Transverse colon (tissue), 4 donors: ENCODE results near the gene PIEZO2. TPM values are rescaled to one million over a fixed set of nuclear protein-coding genes. Genes with fewer than 3 reads are reported as not detected.

Source experiments
- DNase-seq: peaks from one replicate; pipeline ENCODE4 v3.0.0-alpha.2; 2019
- H3K27ac ChIP-seq, 4 donors: fragments of 200-600 bp; sonication (generic); 2 replicates each; pipeline ENCODE4 v1.5.1; 2016 to 2018; ENCODE audit warnings: inconsistent platforms in 4 of 4
- H3K27me3 ChIP-seq: fragments of 200-600 bp; sonication (generic); 2 replicates; pipeline ENCODE4 v1.5.1; 2017; ENCODE audit warnings: inconsistent platforms
- H3K36me3 ChIP-seq, 4 donors: fragments of 200-600 bp; sonication (generic); 2 replicates each; pipeline ENCODE4 v1.5.1; 2017 to 2019; ENCODE audit warnings: inconsistent platforms in 4 of 4
- H3K4me1 ChIP-seq, 4 donors: fragments of 200-600 bp; sonication (generic); 2 replicates each; pipeline ENCODE4 v1.5.1; 2017 to 2020; ENCODE audit warnings: inconsistent platforms in 4 of 4
- H3K4me3 ChIP-seq, 4 donors: fragments of 200-600 bp; sonication (generic); 1 replicate in 1 of 4; 2 replicates in 3 of 4; pipeline versions ENCODE4 v1.5.1 to v1.6.1; 2017 to 2019; ENCODE audit warnings: inconsistent platforms in 4 of 4
- H3K9me3 ChIP-seq, 2 donors: fragments of 200-600 bp; sonication (generic); 2 replicates each; pipeline ENCODE4 v1.5.1; 2017 to 2019; ENCODE audit warnings: inconsistent platforms in 2 of 2
- CTCF ChIP-seq, 5 experiments: fragments of 200-600 bp in 3 of 5; fragments of 450-650 bp in 2 of 5; sonication (generic) in 3 of 5; IDR thresholded peaks; 1 replicate in 2 of 5; 2 replicates in 3 of 5; pipeline ENCODE4 v1.5.1; 2016 to 2017; ENCODE audit warnings: antibody characterized with exemption in 5 of 5, inconsistent platforms in 3 of 5, mild to moderate bottlenecking in 2 of 5, moderate library complexity in 1 of 5
- EP300 ChIP-seq: sonication (generic); formaldehyde crosslinking; IDR thresholded peaks from one replicate; pipeline ENCODE4 v1.6.1; 2017; ENCODE audit warnings: antibody characterized with exemption, low read depth
- POLR2A ChIP-seq: fragments of 450-650 bp; IDR thresholded peaks from one replicate; pipeline ENCODE4 v1.6.1; 2016; ENCODE audit warnings: antibody characterized with exemption, mild to moderate bottlenecking, moderate library complexity
- POLR2AphosphoS5 ChIP-seq, 3 donors: sonication (generic); formaldehyde crosslinking; IDR thresholded peaks; one replicate each; pipeline ENCODE4 v1.6.1; 2016; ENCODE audit warnings: antibody characterized with exemption in 3 of 3
- whole genome bisulfite sequencing, 2 donors: methylation state at CpG; one replicate each; pipeline ENCODE4 v1.1.5; 2018; ENCODE audit warnings: low coverage in 1 of 2; 5-methylcytosine and 5-hydroxymethylcytosine counted together
- in situ Hi-C, 4 donors: fragments of 200-750 bp; cut with MboI; loops; one replicate each; pipeline versions ENCODE4 v1.15.0 to v1.15.1; 2017; ENCODE audit warnings: low sequenced_read_pairs in 3 of 4, low pct_ligation_motif_present in 1 of 4, low pct_unique_long_range_greater_than_20kb in 1 of 4
- intact Hi-C: fragments of 100-400 bp; cut with DNase I; formaldehyde crosslinking; loops from one replicate; pipeline ENCODE4 v1.15.1; 2023; ENCODE audit warnings: low total_unique reads
- total RNA-seq, 4 donors: library from RNA; depleted of rRNA; stranded (reverse); fragments of >200 nt; gene quantifications; one replicate each; pipeline ENCODE4 v1.1.0, GENCODE V29; 2016

The PIEZO2 gene
- total RNA-seq, 4 donors from 2014 or later: 2.9 to 7.5 (median 4.5) TPM

GRCh38 chr18:10726198-10727068 lies 422.9 kb downstream of the PIEZO2 start:
- no peaks in the 10 kb centered on the region for H3K9me3 ChIP-seq
- in situ Hi-C loops: no loop called here
- no peak overlapping the region for H3K27ac ChIP-seq
- TF ChIP-seq CTCF (IDR thresholded peaks at IDR 0.05): no peak
- no peak for TF ChIP-seq EP300
- no peak for TF ChIP-seq POLR2AphosphoS5 (IDR thresholded peaks at IDR 0.05)
- H3K27me3 ChIP-seq: no peaks in the 10 kb centered on the region
- 74% methylated on average over 49 of the region's 67 CpGs; no CpG with 5 or more reads in 1 of the 2 donors for WGBS, 2 donors
- intact Hi-C loops: no loop called here
- DNase-seq: no peak
- no peaks in the 10 kb centered on the region for H3K36me3 ChIP-seq
- H3K4me3 ChIP-seq: no peak overlapping the region
- no peaks in the 10 kb centered on the region for H3K4me1 ChIP-seq

- TF ChIP-seq POLR2AphosphoS5 (IDR thresholded peaks at IDR 0.05) (no peak), EP300 (no peak), CTCF (IDR thresholded peaks at IDR 0.05) (no peak)
- H3K4me1 ChIP-seq: no peaks in the 10 kb centered on the region
- in situ Hi-C loops (no loop called here), intact Hi-C loops (no loop called here)
- H3K27me3 ChIP-seq: no peaks in the 10 kb centered on the region
- DNase-seq: no peak
- no peaks in the 10 kb centered on the region for H3K36me3 ChIP-seq
- 81% methylated on average over 13 of the region's 18 CpGs; no CpG with 5 or more reads in 1 of the 2 donors for WGBS, 2 donors
- H3K9me3 ChIP-seq: no peaks in the 10 kb centered on the region
- H3K27ac ChIP-seq: no peak overlapping the region
- no peak overlapping the region for H3K4me3 ChIP-seq
Observed at GRCh38 chr18:10724666-10725065, 424.7 kb downstream of the PIEZO2 start.

DNA sequence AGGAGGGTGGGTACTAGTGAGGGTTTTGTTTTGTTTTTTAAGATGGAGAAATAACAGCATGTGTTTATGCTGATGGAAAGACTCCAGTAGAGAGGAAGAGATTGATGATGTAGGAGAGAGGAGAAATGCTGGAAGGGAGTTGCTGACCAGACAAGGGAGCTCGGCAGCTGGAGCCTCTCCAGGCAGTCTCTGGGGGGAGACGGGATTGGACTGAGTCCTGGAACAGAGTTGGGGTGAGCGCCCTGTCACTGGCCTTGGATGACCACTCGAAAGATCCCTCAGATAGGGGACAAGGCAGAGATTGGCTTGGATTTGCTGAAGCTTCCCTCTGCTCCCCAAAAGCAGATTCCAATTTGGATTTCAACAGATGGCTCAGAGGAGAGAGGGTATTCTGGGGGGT lies 425.9 kb downstream of the PIEZO2 start:
- intact Hi-C loops: no loop called here
- WGBS, 2 donors: 77% methylated on average over 4 of the region's 4 CpGs; no CpG with 5 or more reads in 1 of the 2 donors
- in situ Hi-C loops: no loop called here
- Histone ChIP-seq H3K27ac (no peak overlapping the region), H3K9me3 (no peaks in the 10 kb centered on the region), H3K4me1 (no peaks in the 10 kb centered on the region), H3K27me3 (no peaks in the 10 kb centered on the region), H3K4me3 (no peak overlapping the region), H3K36me3 (no peaks in the 10 kb centered on the region)
- no peak for DNase-seq
- TF ChIP-seq POLR2A: no peak
- TF ChIP-seq EP300: no peak
- no peak for TF ChIP-seq POLR2AphosphoS5 (IDR thresholded peaks at IDR 0.05)
- no peak for TF ChIP-seq CTCF (IDR thresholded peaks at IDR 0.05)

DNA sequence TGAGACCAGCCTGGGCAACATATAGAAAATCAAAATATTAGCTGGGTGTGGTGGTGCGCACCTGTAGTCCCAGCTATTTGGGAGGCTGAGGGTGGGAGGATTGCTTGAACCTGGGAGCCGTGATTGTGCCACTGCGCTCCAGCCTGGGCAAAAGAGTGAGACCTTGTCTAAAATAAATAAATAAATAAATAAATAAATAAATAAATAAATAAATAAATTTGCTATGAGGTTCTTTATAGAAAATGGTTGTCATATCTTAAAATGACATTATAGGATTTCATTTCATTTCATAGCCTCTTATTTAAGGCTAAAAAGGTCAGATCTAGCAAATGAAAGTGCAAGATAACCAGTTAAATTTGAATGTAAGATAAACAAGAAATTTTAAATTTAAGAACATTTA lies 430.6 kb downstream of the PIEZO2 start:
- TF ChIP-seq CTCF (IDR thresholded peaks at IDR 0.05) (no peak), POLR2AphosphoS5 (IDR thresholded peaks at IDR 0.05) (no peak), EP300 (no peak), POLR2A (no peak)
- Histone ChIP-seq H3K9me3 (no peaks in the 10 kb centered on the region), H3K4me1 (no peaks in the 10 kb centered on the region), H3K27ac (no peak overlapping the region), H3K4me3 (no peak overlapping the region), H3K27me3 (no peaks in the 10 kb centered on the region), H3K36me3 (no peaks in the 10 kb centered on the region)
- 93 to 99% methylated on average over 3 of the region's 3 CpGs for WGBS, 2 donors
- intact Hi-C loops: no loop called here
- in situ Hi-C loops: no loop called here
- DNase-seq: no peak
